ENCODE measurements around the gene VPS50. TPM values are rescaled to one million over a fixed set of nuclear protein-coding genes. Genes with fewer than 3 reads are reported as not detected.

VPS50 gene
- polyA plus RNA-seq, 4 donors = 27.9 to 34.3 (median 33.7) TPM

DNA sequence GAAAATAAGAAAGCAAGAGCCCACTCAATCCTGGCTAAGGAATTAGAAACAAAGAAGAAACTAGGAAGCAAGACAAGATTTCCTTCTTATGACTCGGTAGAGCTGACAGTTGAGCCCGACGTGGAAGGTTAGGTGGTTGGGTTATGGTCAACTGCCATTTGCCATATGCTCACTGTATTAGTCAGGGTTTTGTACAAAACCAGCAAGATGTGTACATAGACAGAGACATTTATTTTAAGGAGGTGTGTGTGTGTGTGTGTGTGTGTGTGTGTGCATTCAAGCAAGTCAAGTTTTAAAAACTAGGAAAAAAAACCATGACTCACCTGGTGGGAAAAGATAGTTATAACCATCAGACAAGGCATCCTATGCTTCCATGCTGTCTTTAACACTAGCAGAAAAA, 158.5 kb downstream of the VPS50 start:
- DNase-seq (ENCODE audit: low read depth in 4 of 4, low spot score in 3 of 4) = no peak

DNA sequence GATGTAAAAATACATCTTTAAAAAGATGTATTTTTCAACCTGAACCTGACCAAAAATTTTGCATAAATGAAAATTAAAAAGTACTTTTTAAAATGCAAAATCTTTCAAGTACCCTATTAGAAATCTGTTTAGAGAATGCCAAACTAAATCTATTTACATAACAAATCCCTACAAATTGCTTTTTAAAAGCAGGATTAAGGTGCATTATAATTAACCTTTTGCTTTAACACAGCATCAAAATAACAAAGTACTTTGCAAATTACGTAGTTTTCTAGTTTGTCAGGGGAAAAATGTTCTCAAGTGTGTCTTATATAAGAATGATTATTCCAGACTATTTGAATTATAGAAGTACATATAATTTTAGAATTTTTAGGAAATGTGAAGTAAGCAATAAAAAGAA, 160.8 kb downstream of the VPS50 start:
- no peak for DNase-seq (ENCODE audit: low read depth in 4 of 4, low spot score in 3 of 4)

DNA sequence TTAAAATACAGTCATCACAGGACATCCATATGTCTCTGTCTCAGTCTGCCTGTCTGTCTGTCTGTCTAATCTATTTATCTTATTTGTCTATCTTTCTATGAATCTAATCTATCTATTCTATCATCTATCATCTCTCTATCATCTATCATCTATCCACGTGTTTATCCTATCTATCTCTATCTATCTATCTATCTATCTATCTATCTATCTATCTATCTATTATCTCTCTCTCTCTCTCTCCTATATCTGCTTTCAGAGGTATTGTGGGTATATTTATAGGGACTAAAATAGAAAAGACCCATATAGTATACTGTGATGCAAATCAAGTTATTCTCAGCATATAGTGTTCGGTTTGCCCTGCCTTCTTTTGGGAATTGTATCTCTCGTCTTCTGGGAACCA, 167.5 kb downstream of the VPS50 start:
- DNase-seq (ENCODE audit: low read depth in 4 of 4, low spot score in 3 of 4) = no peak

DNA sequence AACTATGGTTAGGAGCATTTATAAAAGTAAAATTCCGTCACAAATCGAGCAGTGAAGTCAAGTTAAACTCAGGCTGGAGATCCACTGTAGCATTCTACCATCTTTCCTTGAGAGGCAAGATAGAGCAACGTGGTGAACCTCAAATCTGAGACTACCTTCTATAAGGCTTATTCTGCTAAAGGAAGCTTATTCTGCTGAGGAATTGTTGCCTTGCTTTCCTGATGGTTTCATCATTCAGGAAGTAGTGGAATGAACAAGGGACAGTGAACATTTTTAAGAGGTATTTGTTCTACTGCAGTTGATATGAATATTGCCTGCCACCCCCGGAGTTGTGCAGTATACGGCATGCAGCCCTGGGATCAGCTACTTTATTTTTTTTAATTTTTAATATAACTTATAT, 170.8 kb downstream of the VPS50 start:
- no peak for DNase-seq (ENCODE audit: low read depth in 4 of 4, low spot score in 3 of 4)

DNA sequence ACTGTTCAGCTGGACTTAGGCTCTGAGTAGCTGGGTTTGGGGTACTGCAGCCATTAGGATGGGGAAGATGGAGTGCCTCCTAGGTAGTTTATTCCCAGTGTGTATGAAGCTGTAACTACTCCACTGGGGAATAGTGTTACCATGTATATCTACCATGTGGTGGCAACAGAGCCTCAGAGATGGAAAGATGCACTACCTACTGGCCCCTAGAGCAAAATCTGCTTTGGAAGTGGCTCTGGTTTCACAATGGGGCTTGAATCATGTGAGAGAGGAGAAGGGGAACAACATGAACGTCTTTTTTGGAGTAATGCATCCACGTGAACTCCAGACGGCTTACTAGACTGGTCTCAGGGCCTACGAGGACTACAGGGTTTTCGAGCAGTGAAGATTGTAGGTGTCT, 175.1 kb downstream of the VPS50 start:
- DNase-seq (ENCODE audit: low read depth in 4 of 4, low spot score in 3 of 4) = no peak

DNA sequence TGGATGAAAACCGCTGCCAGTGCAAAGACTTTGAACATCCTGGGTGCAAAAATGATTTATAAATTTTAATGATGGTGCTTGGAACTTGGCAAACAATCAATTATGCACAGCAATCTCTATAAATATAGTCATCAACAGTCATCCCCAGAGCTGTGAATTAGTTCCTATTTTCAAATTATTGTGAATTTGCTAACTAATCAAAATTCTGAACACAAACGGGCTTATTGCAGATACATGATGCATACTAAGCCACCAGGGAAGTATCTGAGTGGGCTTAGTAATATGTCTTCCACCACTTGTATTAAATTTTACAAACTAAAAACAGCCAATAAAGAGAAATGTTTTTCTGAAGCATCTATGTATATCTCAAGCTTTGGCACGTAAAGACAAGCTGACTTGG, 177.2 kb downstream of the VPS50 start:
- DNase-seq (ENCODE audit: low read depth in 4 of 4, low spot score in 3 of 4) = no peak

Other genes starting within 250 kb of the VPS50 start
- gene SAMD9, start 114.4 kb upstream of the VPS50 start, polyA plus RNA-seq (ENCODE audit: insufficient read length in 4 of 4) = 1 to 10 TPM; 4.5 to 7.1 (median 6.6) TPM
- 1 to 10 TPM; 3.3 to 5.3 (median 3.6) TPM for gene SAMD9L, start 84.0 kb upstream of the VPS50 start, polyA plus RNA-seq (ENCODE audit: insufficient read length in 4 of 4)
- gene HEPACAM2, start 5.9 kb upstream of the VPS50 start, polyA plus RNA-seq (ENCODE audit: insufficient read length in 4 of 4) = 1 to 10 TPM; 5.1 to 6.8 (median 6.2) TPM